Activated CD4-positive, CD25-positive, alpha-beta regulatory T cell treated with anti-CD3 and anti-CD28 coated beads, Interleukin-2, amount 50 U/mL, for 16 hours (primary cell): ENCODE measurements around the gene TMEM198.

Experiments
- DNase-seq: peaks from one replicate; pipeline ENCODE4 v3.0.0-alpha.2; 2020; ENCODE audit warnings: low read depth, low spot score

TMEM198 gene, protein sequence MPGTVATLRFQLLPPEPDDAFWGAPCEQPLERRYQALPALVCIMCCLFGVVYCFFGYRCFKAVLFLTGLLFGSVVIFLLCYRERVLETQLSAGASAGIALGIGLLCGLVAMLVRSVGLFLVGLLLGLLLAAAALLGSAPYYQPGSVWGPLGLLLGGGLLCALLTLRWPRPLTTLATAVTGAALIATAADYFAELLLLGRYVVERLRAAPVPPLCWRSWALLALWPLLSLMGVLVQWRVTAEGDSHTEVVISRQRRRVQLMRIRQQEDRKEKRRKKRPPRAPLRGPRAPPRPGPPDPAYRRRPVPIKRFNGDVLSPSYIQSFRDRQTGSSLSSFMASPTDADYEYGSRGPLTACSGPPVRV

GRCh38 chr2:219543596-219544358 lies at the start of gene TMEM198, which contains the start of gene CHPF:
TSS of gene TMEM198 (plus strand) at chr2:219544028. CDS start at chr2:219544728, 700 bp downstream.
TSS of gene CHPF (minus strand) at chr2:219543809. CDS start at chr2:219543538, 271 bp downstream.
- DNase-seq: peak; percentile 79

GRCh38 chr2:219494952-219495530 lies 48.8 kb upstream of the TMEM198 start:
- DNase-seq: no peak

DNA sequence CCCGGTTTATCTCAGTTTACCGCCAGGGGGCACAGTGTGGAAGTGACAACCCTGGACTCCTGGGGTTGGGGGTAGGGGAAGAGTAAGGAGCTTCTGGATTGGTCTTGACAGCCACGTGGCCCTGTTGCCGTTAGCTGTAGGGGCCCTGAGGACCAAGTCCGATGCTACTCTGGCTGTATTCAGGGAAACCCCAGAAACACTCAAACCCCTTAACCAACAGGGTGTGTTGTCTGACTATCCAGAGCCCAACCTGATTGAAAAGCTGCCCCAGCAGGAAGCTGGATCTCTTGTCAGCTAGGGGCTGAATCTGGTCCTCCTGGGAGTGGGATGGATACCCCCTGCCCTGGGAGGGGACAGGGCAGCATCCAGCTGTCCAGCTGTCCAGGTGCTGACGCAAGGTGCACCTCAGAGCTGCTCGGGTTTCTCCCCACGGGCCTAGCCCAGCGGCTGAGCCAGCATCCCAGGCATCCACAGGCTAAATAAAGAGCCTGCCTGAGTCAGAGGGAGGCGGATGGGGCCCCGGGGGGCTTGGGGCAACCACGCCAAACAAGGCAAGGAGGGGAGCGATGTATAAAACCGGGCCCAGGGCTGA lies 48.2 kb upstream of the TMEM198 start:
- DNase-seq: peak; percentile 23

GRCh38 chr2:219496247-219496824 lies 47.5 kb upstream of the TMEM198 start:
- DNase-seq: no peak

- no peak for DNase-seq
Measured at GRCh38 chr2:219496825-219497494, 46.9 kb upstream of the TMEM198 start.

DNA sequence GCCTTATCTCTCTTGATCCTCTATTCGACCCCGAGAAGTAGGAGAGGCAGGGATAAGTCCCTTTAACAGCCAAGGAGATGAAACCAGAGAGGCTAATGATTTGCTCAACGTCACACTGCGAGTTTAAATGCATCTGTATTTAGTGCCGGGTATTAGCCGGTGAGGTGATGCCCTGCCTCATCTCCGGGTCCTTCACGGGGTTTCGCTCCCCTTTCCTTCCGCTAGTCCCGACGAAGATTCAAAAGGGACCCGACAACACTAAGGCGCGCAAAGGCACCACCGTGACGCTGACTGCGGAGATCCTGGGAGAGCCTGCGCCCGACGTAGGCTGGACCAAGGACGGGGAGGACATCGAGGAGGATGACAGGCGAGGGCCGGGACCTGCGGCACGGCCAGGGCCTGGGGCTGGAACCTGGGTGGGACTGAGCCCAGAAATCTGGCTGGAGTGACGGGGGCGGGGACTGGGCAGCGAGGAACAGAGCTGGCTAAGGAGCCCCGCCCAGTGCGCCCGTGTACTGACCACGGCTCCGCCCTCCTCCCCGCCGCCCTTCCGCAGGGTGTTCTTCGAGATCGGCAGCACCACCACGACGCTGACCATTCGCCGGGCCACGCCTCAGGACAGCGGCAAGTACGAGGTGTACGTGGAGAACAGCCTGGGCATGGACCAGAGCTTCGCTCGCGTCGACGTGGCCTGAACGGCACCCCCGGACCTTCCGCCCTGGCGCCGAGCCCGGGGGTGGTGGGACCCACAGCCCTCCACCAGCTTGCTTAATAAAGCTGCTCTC lies 46.1 kb upstream of the TMEM198 start:
- DNase-seq: no peak

- DNase-seq: peak; percentile 89
Measured at GRCh38 chr2:219498280-219499057, 45.4 kb upstream of the TMEM198 start, which contains the start of gene GMPPA. TSS of gene GMPPA (plus strand) at chr2:219498891. CDS start at chr2:219499976, 1,085 bp downstream.

- no peak for DNase-seq
Measured at GRCh38 chr2:219499058-219499307, 44.8 kb upstream of the TMEM198 start.

- no peak for DNase-seq
Measured at GRCh38 chr2:219499555-219499954, 44.3 kb upstream of the TMEM198 start.

GRCh38 chr2:219500135-219500534 lies 43.7 kb upstream of the TMEM198 start:
- no peak for DNase-seq

- DNase-seq: no peak
Measured at GRCh38 chr2:219501849-219502248, 42.0 kb upstream of the TMEM198 start.

GRCh38 chr2:219502618-219503017 lies 41.2 kb upstream of the TMEM198 start:
- no peak for DNase-seq

GRCh38 chr2:219505585-219505984 lies 38.2 kb upstream of the TMEM198 start:
- DNase-seq: no peak

DNA sequence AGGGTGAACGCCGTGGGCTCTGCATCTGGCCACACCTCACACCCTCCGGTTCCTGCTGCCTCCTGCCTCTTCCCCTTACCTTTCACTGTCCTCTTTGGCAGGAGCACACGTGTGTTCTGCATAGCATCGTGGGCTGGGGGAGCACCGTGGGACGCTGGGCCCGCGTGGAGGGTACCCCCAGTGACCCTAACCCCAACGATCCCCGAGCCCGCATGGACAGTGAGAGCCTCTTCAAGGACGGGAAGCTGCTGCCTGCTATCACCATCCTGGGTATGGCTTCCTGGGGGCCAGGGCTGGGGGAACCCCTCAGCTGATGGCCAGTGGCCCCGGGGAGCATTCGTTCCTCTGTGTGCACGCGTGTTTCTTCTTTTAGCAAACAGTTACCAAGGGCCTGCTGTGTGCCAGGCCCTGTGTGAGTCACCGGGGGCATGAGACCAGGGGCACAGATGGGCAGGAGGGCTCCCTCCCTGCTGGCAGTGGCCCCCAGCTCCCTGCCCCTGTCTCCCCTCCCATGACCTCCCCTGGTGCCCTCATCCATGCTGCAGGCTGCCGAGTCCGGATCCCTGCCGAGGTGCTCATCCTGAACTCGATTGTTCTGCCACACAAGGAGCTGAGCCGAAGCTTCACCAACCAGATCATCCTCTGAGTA lies 37.6 kb upstream of the TMEM198 start:
- no peak for DNase-seq

- DNase-seq: no peak
Measured at GRCh38 chr2:219506802-219507526, 36.9 kb upstream of the TMEM198 start.

DNA sequence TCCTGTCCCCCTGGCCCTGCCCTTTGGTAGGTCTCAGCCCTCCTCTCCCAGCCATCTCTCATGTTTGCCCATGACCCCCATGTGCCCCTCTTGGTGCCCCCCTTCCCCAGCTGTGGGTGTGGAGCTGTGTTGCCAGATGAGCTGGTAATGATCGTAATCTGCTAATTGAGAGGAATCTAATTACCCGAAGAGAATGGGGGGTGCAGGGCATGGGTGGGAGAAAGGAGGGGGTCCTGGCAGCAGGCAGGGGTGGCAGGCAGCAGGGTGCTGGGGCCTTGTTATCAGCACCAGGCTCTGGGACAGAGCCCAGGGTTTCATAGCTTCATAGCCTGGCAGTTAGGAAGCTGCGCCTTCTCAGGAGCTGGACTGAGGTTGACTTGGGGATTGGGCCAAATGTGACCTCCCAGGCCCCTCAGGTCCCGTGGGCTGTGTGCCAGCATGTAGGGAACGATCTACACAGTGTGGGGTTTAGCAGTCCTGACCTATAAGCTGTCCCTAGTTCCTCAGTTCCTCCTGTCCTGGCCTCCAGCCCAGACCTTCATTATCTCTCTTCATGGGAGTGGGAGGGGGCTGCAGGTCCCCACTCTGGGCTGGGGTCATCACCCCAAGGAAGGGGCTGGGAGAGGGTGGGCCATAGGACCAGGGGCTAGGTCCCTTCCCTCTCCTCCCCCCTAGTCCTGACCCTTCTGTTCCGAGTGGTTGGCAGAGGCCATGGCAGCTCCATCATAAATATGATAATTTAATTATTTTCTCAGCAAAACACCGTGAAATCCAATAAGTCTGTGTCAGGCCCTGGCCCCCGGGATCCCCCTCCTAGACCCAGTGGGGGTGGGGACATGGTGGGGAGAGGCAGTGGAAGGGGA lies 36.0 kb upstream of the TMEM198 start:
- no peak for DNase-seq

GRCh38 chr2:219508444-219508734 lies 35.4 kb upstream of the TMEM198 start:
- DNase-seq: no peak
